T-cell (primary cell): ENCODE data around the gene KIDINS220. TPM values are rescaled to one million over a fixed set of nuclear protein-coding genes. Genes with fewer than 3 reads are reported as not detected.

Source experiments
- ATAC-seq, 4 experiments: fragments of 200-7000 bp in 3 of 4; fragments of 150-1000 bp in 1 of 4; cut with Tn5 transposase; replicated peaks in 1 of 4; 1 replicate in 3 of 4; 2 replicates in 1 of 4; pipeline ENCODE4 v1.10.0; 2021; ENCODE audit warnings: moderate library complexity in 3 of 4, mild to moderate bottlenecking in 2 of 4, moderate number of reproducible peaks in 1 of 4
- CTCF ChIA-PET, 2 donors: fragments of 300-600 bp; sonication (Branson Sonifier 250); formaldehyde crosslinking; loops; one replicate each; lab custom pipeline; 2022; ENCODE audit warnings: antibody characterized with exemption in 2 of 2; lab: Charles Lee
- POLR2A ChIA-PET, 2 donors: fragments of 300-600 bp; sonication (Branson Sonifier 250); formaldehyde crosslinking; loops; one replicate each; lab custom pipeline; 2022; ENCODE audit warnings: antibody characterized with exemption in 2 of 2; lab: Charles Lee
- DNase-seq, 35 experiments: peaks; one replicate each; pipeline versions ENCODE4 v3.0.0 to v3.0.0-alpha.2; 2013 to 2023
- H3K27ac ChIP-seq: one replicate; pipeline ENCODE4 v1.5.1; 2013; ENCODE audit warnings: low read length
- H3K27me3 ChIP-seq, 2 experiments: replicated peaks in 1 of 2; 1 replicate in 1 of 2; 2 replicates in 1 of 2; pipeline versions ENCODE4 v1.6.1 to v1.7.0; 2013; ENCODE audit warnings: low read length in 1 of 2, mixed read lengths in 1 of 2; ENCODE audit not compliant: control insufficient read depth in 2 of 2, insufficient read depth in 2 of 2; ENCODE audit errors: extremely low read depth in 1 of 2
- H3K36me3 ChIP-seq, 2 donors: 1 replicate in 1 of 2; 2 replicates in 1 of 2; pipeline versions ENCODE4 v1.6.1 to v1.7.0; 2013; ENCODE audit warnings: low read length in 1 of 2; ENCODE audit not compliant: control insufficient read depth in 2 of 2, insufficient read depth in 1 of 2; ENCODE audit errors: extremely low read depth in 1 of 2
- H3K4me1 ChIP-seq, 2 experiments: 1 replicate in 1 of 2; 2 replicates in 1 of 2; pipeline versions ENCODE4 v1.6.1 to v1.7.0; 2013; ENCODE audit warnings: low read length in 2 of 2, mixed read lengths in 1 of 2; ENCODE audit not compliant: insufficient read depth in 2 of 2, control insufficient read depth in 1 of 2; ENCODE audit errors: extremely low read depth in 1 of 2
- H3K4me3 ChIP-seq, 2 donors: 1 replicate in 1 of 2; 2 replicates in 1 of 2; pipeline versions ENCODE4 v1.5.1 to v1.7.0; 2013; ENCODE audit warnings: mild to moderate bottlenecking in 2 of 2, low read length in 1 of 2, moderate library complexity in 1 of 2; ENCODE audit not compliant: control insufficient read depth in 1 of 2; ENCODE audit errors: extremely low read depth in 1 of 2
- H3K9me3 ChIP-seq: 2 replicates; pipeline ENCODE4 v1.7.0; 2013
- H3K27ac Mint-ChIP-seq, 2 donors: one replicate each; pipeline ENCODE4 v1.8.0; 2020 to 2021; ENCODE audit warnings: mild to moderate bottlenecking in 2 of 2, mixed read lengths in 2 of 2
- H3K27me3 Mint-ChIP-seq, 2 donors: one replicate each; pipeline ENCODE4 v1.8.0; 2021 to 2022; ENCODE audit warnings: mixed read lengths in 2 of 2
- H3K36me3 Mint-ChIP-seq: one replicate; pipeline ENCODE4 v1.8.0; 2021; ENCODE audit warnings: mixed read lengths
- H3K4me1 Mint-ChIP-seq, 3 donors: one replicate each; pipeline ENCODE4 v1.8.0; 2020 to 2022; ENCODE audit warnings: mixed read lengths in 3 of 3, mild to moderate bottlenecking in 1 of 3
- H3K4me3 Mint-ChIP-seq, 3 donors: one replicate each; pipeline ENCODE4 v1.8.0; 2020 to 2022; ENCODE audit warnings: mild to moderate bottlenecking in 3 of 3, mixed read lengths in 3 of 3, moderate library complexity in 3 of 3
- H3K9me3 Mint-ChIP-seq, 3 donors: one replicate each; pipeline ENCODE4 v1.8.0; 2020 to 2022; ENCODE audit warnings: mixed read lengths in 3 of 3
- WGBS: methylation state at CpG from one replicate; pipeline ENCODE4 v1.1.5; 2013; ENCODE audit warnings: missing lambda C conversion rate; ENCODE audit not compliant: insufficient coverage; 5-methylcytosine and 5-hydroxymethylcytosine counted together
- total RNA-seq, 35 experiments: library from RNA in 6 of 35; stranded (reverse) in 6 of 35; fragments of 120-200 nt in 1 of 35; gene quantifications; one replicate each; pipeline versions ENCODE4 v1.2.1 to v1.2.4 and lab custom pipeline; 2013 to 2026

Gene KIDINS220
- total RNA-seq, 5 donors from 2014 or later (not counting 1 experiment from before 2014, with no cell fraction given): 40.0 to 50.0 (median 42.7) TPM

GRCh38 chr2:8839189-8839965 is 2.0 kb upstream of the KIDINS220 start:
- H3K4me3 Mint-ChIP-seq: no peak overlapping the region
- H3K4me1 Mint-ChIP-seq: peaks cover 34 to 41% (median 34%) of the 10 kb centered on the region in 3 donors
- no peak overlapping the region for H3K27ac Mint-ChIP-seq
- no peaks in the 10 kb centered on the region for H3K36me3 ChIP-seq
- DNase-seq (no peak), ATAC-seq (no peak)
- H3K4me1 ChIP-seq: peaks cover 17 to 30% of the 10 kb centered on the region in 2 experiments
- H3K27ac ChIP-seq: no peak overlapping the region
- WGBS: 74% methylated on average over 3 of the region's 5 CpGs
- ChIA-PET CTCF (interaction anchor here in 1 of 2 donors (0.6 kb wide), 1 partner anchor 1286 kb away, joined by 6 read pairs; no protein-coding TSS in a partner anchor), POLR2A (interaction anchor here in 1 of 2 donors (0.6 kb wide), 1 partner anchor 1967 kb away, joined by 11 read pairs; no protein-coding TSS in a partner anchor)
- H3K9me3 ChIP-seq: no peaks in the 10 kb centered on the region
- H3K9me3 Mint-ChIP-seq: no peaks in the 10 kb centered on the region
- peaks cover 0 to 4% of the 10 kb centered on the region in 2 donors for H3K27me3 Mint-ChIP-seq
- peaks cover 3% of the 10 kb centered on the region for H3K36me3 Mint-ChIP-seq
- no peak overlapping the region for H3K4me3 ChIP-seq
- peaks cover 0 to 9% of the 10 kb centered on the region in 2 experiments for H3K27me3 ChIP-seq

GRCh38 chr2:8837795-8838140 is 355 bp upstream of the KIDINS220 start:
- WGBS: 91% methylated on average over 10 of the region's 11 CpGs
- Histone ChIP-seq H3K36me3 (no peaks in the 10 kb centered on the region), H3K9me3 (no peaks in the 10 kb centered on the region), H3K4me3 (peak overlapping the region in 1 of 2 donors; percentile 74), H3K27ac (no peak overlapping the region), H3K27me3 (peaks cover 0 to 4% of the 10 kb centered on the region in 2 experiments), H3K4me1 (peaks cover 19 to 33% of the 10 kb centered on the region in 2 experiments)
- ATAC-seq (peak in 2 of 4 experiments; percentile 12 to 17), DNase-seq (peak in 1 of 35 experiments; percentile 13)
- peak overlapping the region; percentile 96 to 100 (median 99) for H3K4me3 Mint-ChIP-seq
- POLR2A ChIA-PET: interaction anchor here (0.6 to 0.7 kb wide), 3 partner anchors 34 to 1973 kb away, joined by 3 to 5 read pairs (median 3); no protein-coding TSS in a partner anchor
- H3K36me3 Mint-ChIP-seq: peaks cover 7% of the 10 kb centered on the region
- peaks cover 0 to 3% of the 10 kb centered on the region in 2 donors for H3K27me3 Mint-ChIP-seq
- H3K27ac Mint-ChIP-seq: no peak overlapping the region
- CTCF ChIA-PET: interaction anchor here (0.6 to 0.7 kb wide), 5 partner anchors 613 to 1744 kb away, joined by 3 to 6 read pairs (median 4); partner anchors contain the start of gene TAF1B (in 1 of the 2)
- H3K9me3 Mint-ChIP-seq: no peaks in the 10 kb centered on the region
- peaks cover 47 to 57% (median 47%) of the 10 kb centered on the region in 3 donors for H3K4me1 Mint-ChIP-seq

GRCh38 chr2:8835279-8835678 is 2.1 kb downstream of the KIDINS220 start:
- Mint-ChIP-seq H3K4me1 (peaks cover 69 to 82% (median 71%) of the 10 kb centered on the region in 3 donors), H3K4me3 (peak overlapping the region; percentile 32 to 99 (median 96)), H3K9me3 (no peaks in the 10 kb centered on the region), H3K27ac (no peak overlapping the region), H3K36me3 (peaks cover 15% of the 10 kb centered on the region), H3K27me3 (no peaks in the 10 kb centered on the region)
- Histone ChIP-seq H3K27ac (no peak overlapping the region), H3K9me3 (no peaks in the 10 kb centered on the region), H3K27me3 (no peaks in the 10 kb centered on the region), H3K4me3 (no peak overlapping the region), H3K4me1 (peaks cover 19 to 38% of the 10 kb centered on the region in 2 experiments), H3K36me3 (no peaks in the 10 kb centered on the region)
- DNase-seq: no peak
- CTCF ChIA-PET: interaction anchor here in 1 of 2 donors (0.5 kb wide), 1 partner anchor 793 kb away, joined by 3 read pairs; no protein-coding TSS in a partner anchor
- ATAC-seq: no peak
- POLR2A ChIA-PET: no interaction called here

GRCh38 chr2:8833853-8834252 is 3.6 kb downstream of the KIDINS220 start:
- peaks cover 78 to 87% (median 80%) of the 10 kb centered on the region in 3 donors for H3K4me1 Mint-ChIP-seq
- no peak overlapping the region for H3K27ac Mint-ChIP-seq
- ChIA-PET POLR2A (interaction anchor here (0.6 kb wide), 2 partner anchors 885 to 1541 kb away, joined by 3 to 4 read pairs; no protein-coding TSS in a partner anchor), CTCF (interaction anchor here in 1 of 2 donors (0.7 to 1.1 kb wide), 2 partner anchors 155 to 1166 kb away, joined by 3 read pairs; no protein-coding TSS in a partner anchor)
- H3K4me3 Mint-ChIP-seq: peak overlapping the region in 1 of 3 donors; percentile 12
- ATAC-seq: no peak
- H3K27me3 Mint-ChIP-seq: no peaks in the 10 kb centered on the region
- WGBS: 99% methylated on average over 7 of the region's 7 CpGs
- Histone ChIP-seq H3K27ac (no peak overlapping the region), H3K9me3 (no peaks in the 10 kb centered on the region), H3K27me3 (no peaks in the 10 kb centered on the region), H3K4me3 (no peak overlapping the region), H3K4me1 (peaks cover 19 to 38% of the 10 kb centered on the region in 2 experiments), H3K36me3 (no peaks in the 10 kb centered on the region)
- DNase-seq: no peak
- peaks cover 15% of the 10 kb centered on the region for H3K36me3 Mint-ChIP-seq
- no peaks in the 10 kb centered on the region for H3K9me3 Mint-ChIP-seq

- no peak overlapping the region for H3K4me3 Mint-ChIP-seq
Measured at GRCh38 chr2:8831516-8831915, 5.9 kb downstream of the KIDINS220 start.

GRCh38 chr2:8827729-8828128 is 9.7 kb downstream of the KIDINS220 start:
- no peak overlapping the region for H3K27ac Mint-ChIP-seq
- Histone ChIP-seq H3K27me3 (no peaks in the 10 kb centered on the region), H3K36me3 (peaks cover 0 to 15% of the 10 kb centered on the region in 2 donors), H3K4me3 (no peak overlapping the region), H3K9me3 (no peaks in the 10 kb centered on the region), H3K4me1 (peaks cover 0 to 7% of the 10 kb centered on the region in 2 experiments), H3K27ac (no peak overlapping the region)
- H3K4me1 Mint-ChIP-seq: peaks cover 41 to 51% (median 46%) of the 10 kb centered on the region in 3 donors
- H3K36me3 Mint-ChIP-seq: peaks cover 21% of the 10 kb centered on the region
- DNase-seq (no peak), ATAC-seq (no peak)
- H3K4me3 Mint-ChIP-seq: no peak overlapping the region
- no peaks in the 10 kb centered on the region for H3K9me3 Mint-ChIP-seq
- WGBS: 86% methylated on average over 2 of the region's 2 CpGs
- ChIA-PET CTCF (no interaction called here), POLR2A (no interaction called here)
- no peaks in the 10 kb centered on the region for H3K27me3 Mint-ChIP-seq

More at GRCh38 chr2:8831516-8831915, 5.9 kb downstream of the KIDINS220 start:
- Mint-ChIP-seq H3K36me3 (peaks cover 20% of the 10 kb centered on the region), H3K27me3 (no peaks in the 10 kb centered on the region), H3K4me1 (peaks cover 74 to 89% (median 80%) of the 10 kb centered on the region in 3 donors), H3K9me3 (no peaks in the 10 kb centered on the region), H3K27ac (peak overlapping the region in 1 of 2 donors; percentile 41)
- H3K27me3 ChIP-seq: no peaks in the 10 kb centered on the region
- ChIA-PET POLR2A (no interaction called here), CTCF (no interaction called here)
- DNase-seq (no peak), ATAC-seq (no peak)
- peaks cover 15 to 28% of the 10 kb centered on the region in 2 experiments for H3K4me1 ChIP-seq
- no peaks in the 10 kb centered on the region for H3K9me3 ChIP-seq
- whole genome bisulfite sequencing: 100% methylated on average over 2 of the region's 2 CpGs
- H3K36me3 ChIP-seq: peaks cover 0 to 3% of the 10 kb centered on the region in 2 donors
- no peak overlapping the region for H3K4me3 ChIP-seq
- H3K27ac ChIP-seq: no peak overlapping the region
